Activated naive CD4-positive, alpha-beta T cell (primary cell): ENCODE measurements around the gene PTPN11.
"Not testable (repeated sequence)": the region's sequence is repeated elsewhere in the genome, so short reads cannot be mapped to it uniquely, and the experiment has no call there.

Source experiments
- DNase-seq, 4 experiments: peaks; one replicate each; lab custom pipeline; 2025; lab: John Stamatoyannopoulos, UW

The PTPN11 gene

DNA sequence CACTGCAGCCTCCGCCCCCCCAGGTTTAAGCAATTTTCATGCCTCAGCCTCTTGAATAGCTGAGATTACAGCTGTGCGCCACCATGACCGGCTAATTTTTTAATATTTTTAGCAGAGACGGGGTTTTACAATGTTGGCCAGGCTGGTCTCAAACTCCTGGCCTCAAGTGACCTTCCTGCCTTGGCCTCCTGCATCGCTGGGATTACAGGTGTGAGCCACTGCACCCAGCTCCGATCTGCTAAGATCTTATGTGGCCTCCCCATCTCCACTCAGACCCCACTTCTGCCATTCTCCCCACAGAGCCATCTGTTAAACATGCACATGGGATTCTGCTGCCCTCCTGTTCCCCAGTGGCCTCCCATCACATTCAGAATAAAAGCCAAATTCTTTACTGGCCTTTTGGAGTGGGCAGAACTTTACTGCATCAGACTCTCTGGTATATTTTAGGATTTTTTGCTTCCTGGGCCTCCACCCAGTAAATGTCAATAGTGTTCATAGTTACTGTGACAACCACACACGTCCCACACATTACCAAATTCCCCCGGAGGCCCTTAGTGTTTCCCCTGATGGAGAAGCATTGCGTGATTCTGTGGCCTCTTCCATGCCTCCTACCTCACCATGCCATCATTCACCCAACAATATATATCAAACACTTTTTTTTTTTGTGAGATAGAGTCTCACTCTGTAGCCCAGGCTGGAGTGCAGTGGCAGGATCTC lies 96.3 kb downstream of the PTPN11 start:
- no peak for DNase-seq

DNA sequence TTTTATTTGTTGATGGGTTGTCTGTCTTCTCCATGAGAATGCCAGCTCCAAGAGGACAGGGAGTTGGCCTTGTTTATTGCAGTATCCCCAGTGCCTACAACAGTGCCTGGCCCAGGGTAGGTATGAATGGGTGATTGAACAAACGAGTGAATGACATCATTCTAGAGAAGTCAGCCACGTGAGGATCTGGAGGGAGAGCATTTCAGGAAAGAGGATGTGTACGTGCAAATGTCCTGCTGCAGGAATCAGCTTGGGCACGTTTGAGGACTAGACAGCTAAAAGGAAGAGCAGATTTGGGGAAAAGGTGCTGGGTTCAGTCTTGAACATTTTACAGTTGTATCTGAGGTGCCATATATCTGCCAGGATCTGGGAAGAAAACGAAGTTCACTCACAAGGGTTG lies 97.1 kb downstream of the PTPN11 start:
- no peak for DNase-seq

DNA sequence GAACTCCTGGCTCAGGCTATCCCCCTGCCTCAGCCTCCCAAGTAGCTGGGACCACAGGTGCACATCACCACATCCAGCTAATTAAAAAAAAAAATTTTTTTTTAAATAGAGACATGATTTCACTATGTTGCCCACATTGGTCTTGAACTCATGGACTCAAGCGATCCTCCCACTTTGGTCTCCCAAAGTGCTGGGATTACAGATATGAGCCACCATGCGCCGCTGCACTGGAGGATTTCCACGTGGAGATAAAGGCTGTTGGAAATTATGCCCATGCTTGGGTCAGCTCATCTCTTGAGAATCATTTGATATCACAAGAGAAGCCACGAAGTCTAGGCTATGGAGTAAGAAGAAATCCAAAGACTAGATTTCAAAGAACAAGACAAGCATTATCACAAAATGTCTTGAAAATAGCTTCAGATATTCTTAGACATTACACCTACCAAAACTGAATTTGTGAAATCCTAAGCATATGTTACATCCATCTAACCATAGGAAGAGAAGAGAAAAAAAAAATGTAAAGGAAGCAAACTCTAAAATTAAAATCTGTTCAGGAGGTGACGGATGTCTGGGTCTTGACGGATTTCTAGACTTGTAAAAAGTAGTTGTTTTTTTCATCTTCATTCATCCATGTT lies 99.1 kb downstream of the PTPN11 start:
- DNase-seq, result no peak

DNA sequence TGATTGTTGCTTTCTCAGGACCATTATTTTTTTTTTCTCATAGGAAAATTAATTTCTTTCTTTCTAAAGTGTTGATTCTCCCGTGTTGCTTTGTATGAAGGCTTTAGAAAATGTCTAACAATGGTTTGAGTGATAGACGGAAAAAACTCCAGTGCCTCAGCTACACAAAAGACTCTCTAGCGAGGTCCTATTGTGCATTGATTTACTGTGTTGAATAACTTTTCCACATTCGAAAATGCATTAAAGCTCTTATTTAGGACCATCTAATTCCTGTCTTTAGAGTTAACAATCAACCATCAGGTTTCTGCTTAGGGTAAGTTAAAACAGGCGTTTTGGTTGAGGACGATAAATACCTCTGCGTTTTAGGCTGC lies 99.6 kb downstream of the PTPN11 start:
- no peak for DNase-seq

DNA sequence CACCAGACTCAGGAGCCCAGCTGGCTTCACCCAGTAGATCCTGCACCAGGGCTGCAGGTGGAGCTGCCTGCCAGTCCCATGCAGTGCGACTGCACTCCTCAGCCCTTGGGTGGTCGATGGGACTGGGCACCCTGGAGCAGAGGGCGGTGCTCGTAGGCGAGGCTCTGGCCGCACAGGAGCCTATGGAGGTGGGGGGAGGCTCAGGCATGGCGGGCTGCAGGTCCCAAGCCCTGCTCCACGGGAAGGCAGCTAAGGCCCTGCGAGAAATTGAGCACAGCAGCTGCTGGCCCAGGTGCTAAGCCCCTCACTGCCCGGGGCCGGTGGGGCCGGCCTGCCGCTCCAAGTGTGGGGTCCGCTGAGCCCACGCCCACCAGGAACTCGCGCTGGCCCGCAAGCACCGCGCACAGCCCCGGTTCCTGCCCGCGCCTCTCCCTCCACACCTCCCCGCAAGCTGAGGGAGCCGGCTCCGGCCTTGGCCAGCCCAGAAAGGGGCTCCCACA lies 101.1 kb downstream of the PTPN11 start:
- not testable (repeated sequence) for DNase-seq

DNA sequence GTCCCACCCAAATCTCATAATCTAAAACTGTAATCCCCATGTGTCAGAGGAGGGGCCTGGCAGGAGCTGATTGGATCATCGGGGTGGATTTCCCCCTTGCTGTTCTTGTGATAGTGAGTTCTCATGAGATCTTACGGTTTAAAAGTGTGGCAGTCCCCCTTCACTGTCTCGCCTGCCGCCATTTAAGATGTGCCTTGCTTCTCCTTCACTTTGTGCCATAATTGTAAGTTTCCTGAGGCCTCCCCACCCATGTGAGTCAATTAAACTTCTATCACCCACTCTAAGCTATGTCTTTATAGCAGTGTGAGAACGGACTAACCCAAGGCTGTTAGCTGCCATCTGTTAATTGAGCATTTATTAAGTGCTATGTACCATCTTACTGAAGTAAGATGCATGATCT lies 105.1 kb downstream of the PTPN11 start:
- DNase-seq, result no peak

DNA sequence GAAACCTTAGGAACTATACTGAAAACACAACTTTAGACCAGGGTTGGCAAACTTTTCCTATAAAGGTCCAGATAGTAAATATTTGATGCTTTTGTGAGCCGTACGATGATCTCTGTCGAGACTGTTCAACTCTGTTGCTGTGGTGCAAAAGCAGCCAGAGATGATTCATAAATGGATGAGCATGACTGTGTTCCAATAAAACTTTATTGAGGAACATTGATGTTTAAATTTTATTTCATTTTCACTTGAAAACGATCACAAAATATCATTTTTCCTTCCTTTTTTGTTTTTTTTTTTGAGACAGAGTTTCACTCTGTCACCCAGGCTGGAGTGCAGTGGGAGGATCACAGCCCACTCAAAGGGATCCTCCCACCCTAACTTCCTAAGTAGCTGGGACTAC lies 105.5 kb downstream of the PTPN11 start:
- no peak for DNase-seq

DNA sequence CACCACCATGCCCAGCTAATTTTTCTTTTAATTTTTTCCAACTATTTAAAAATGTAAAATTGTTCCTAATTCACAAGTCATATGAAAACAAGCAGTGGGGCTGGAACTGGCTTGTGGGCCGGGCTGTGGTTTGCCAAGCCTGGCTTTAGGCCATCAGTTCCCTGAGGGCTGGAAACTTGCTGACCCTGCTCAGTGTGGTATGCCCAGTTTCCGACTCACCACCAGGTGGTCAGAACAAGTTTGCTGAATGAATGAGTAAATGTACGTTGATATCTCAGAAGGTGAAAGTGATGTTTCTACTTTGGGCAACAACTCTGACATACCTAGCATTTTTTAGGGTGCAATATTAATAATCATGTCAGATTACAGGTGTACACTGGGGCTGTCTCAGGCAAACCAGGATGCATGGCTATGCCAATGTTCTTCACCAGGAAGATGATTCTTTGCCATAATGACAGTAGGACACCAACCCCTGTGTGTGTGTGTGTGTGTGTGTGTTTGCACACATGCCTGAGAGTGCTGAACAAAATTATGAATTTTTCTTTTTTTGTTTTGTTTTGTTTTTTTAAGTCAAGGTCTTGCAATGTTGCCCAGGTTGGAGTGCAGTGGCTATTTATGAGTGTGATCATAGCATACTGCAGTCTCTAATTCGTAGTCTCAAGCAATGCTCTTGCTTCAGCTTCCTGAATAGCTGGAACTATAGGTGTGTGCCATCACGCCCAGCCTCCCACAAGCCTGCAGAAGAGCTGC lies 106.1 kb downstream of the PTPN11 start:
- DNase-seq, result no peak

DNA sequence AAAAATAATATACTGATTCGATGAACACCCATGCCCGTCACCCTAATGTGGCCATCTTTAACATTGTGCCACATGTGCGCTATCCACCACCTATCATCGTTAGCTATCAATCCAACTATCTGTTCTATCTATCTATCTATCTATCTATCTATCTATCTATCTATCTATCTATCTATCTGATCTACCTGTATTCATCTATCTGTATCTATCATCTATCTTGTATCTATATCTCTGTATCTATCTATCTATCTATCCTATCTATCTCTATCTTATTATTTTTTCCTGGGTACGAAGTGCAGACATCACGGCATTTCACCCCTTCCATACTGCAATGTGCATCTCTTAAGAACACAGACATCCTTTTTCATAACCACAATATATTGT lies 106.7 kb downstream of the PTPN11 start:
- DNase-seq, result no peak

DNA sequence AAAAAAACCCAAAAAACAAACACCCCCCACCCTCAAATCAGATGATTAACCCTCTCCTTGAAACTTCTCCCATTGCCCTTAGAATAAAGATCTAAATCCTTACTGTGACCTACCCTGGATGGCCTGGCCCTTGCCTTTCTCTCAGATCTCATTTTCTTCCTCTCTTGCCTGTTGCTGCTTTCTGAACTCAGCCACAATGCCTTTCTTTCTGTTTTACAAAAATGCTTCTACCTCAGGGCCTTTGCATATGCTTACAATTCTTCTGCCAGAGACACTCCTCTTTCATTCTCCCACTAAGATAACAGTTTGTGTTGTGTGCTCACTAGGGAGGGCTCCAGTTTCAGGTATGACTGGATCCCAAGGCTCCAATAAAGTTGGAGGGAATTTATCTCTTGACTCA lies 108.3 kb downstream of the PTPN11 start:
- no peak for DNase-seq

DNA sequence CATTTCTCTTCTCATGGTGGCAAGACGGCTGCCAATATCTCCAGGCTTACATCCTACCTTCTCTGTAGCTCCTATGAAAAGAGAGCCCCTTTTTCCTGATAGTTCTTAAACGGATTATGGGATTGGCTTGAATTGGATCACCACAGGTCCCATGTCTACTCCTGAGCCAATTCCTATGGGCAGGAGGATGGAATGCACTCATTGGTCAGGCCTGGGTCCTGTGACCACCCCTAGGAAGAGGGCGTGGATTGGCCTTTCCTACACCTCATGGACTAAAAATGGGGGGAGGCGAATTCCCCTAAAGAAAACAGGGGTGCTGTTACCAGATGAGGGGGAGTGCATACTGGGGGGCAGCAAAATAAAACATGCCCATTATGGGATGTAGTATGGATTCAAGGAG lies 108.8 kb downstream of the PTPN11 start:
- no peak for DNase-seq

DNA sequence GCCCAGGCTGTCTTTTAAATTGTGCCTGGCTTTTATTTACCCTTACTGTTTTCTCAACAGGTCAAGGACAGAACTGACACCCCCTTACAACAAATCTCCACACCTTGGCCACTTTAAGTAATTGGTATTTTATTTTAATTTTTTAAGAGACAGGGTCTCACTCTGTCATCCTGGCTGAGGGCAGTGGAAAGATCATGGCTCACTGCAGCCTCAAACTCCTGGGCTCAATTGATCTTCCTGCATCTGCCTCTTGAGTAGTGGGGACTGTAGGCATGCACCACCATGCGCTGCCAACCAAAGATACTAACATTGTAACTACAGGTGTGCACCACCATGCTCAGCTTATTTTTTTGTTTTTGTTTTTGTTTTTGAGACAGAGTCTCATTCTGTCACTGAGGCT lies 109.8 kb downstream of the PTPN11 start:
- no peak for DNase-seq

DNA sequence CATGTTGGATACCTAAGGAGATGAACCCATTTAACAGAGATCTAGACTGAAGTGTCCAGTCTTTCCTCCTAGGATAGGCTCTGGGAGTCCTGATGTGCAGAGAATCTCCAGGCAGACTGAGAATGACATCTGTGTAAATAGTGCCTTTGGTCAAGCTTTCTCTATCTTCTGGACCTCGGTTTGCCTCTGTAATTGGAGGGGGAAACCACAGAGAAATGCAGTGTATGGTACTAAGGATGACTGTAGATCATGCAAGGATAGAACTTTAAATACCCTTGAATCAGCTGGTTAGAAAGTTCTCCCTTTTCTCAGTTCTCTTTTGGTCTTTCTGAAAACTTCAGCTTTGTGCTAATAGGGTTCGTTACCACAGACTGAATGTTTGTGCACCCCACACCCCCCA lies 112.2 kb downstream of the PTPN11 start:
- DNase-seq, result no peak

DNA sequence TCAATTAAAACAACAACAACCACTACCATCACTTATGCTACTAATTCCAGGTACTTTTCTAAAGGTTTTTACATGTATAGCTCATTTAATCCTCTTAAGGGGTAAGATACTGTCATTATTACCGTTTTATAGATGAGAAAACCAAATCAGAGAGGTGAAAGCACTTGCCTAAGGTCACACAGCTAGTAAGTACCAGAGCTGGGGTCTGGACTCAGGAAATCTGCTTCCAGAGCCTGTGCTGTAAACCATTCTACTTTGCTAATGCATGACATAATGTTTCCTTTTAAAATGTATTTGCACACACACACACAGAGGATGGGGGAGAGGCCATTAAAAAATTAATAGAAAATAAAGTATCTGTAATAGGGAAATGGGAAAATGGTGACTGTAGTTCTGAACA lies 113.4 kb downstream of the PTPN11 start:
- no peak for DNase-seq

DNA sequence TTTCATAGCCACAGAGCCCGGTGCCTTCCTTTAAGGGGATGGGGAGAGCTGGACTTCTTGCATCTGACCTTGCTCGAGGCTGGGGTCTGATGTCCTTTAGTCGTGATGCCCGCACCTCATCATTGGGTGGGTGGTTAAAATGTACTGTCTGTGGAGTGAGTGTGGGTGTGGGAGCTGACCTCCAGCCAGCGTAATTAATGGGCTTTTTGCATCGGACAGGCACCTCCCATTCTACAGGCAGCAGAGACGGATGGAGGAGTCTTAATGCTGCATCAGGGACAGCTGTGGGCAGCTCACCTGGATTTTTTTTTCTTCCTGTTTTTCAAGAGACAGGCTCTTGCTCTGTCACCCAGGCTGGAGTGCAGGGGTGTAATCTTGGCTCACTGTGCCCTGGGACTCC lies 114.8 kb downstream of the PTPN11 start:
- DNase-seq, result no peak

DNA sequence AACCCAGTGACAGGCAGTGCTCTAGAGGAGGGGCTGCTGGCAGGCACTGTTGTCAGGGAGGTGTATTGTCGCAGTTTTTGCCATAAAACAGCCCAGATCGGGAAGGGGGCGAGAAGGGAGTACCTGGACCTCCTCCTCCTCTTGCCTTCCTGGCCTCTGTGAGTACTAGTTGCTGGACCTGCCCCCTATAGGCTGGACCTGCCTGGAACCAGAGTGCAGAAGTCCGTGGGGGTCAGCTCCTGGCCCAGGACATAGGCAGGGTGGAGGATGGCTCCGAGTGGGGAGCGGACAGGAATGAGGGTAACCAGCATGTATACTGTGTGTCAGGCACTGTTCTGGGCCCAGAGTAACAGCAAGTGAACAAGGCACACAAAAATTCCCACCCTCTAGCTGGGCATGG lies 116.3 kb downstream of the PTPN11 start:
- DNase-seq, result no peak

DNA sequence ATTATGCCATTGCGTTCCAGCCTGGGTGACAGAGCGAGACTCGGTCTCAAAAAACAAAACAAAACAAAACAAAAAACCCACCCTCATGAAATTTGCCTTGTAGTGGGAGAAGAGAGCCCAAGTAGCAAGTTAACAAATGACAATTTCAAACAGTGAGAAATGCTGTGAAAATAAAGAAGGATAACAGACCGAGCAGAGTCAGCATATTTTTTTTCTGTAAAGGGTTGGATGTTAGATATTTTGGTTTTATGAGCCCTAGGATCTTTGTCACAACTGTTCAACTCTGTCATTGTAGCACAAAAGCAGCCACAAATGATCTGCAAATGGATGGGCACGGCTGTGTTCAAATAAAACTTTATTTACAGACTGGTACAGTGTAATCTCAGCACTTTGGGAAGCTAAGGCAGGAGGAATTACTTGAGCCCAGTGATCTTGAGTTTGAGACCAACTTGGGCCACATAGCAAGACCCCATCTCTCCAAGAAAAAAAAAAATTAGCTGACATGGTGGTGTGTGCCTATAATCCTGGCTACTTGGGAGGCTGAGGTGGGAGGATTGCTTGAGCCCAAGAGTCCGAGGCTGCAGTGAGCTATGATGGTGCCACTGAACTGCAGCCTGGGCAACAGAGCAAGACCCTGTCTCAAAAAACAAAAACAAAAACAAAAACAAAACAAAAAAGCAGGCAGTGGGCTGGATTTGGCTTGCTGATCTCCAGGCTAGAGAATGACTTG lies 117.1 kb downstream of the PTPN11 start:
- no peak for DNase-seq

DNA sequence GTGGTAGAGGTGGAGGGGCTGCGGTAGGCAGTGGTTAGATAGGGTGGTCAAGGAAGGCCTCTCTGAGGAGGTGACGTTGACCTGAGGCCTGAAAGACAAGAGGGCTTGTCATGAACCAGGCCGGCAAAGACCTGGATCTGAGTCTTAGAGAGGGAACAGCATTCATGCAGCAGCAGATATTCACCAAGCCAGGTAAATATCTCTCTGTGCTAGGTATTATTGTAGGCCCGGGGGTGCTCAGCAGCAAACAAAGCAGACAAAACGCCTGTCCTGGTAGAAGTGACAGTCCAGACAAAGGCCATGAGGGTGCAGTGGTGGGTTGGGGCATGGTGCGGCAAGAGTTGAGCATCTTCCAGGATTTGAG lies 117.6 kb downstream of the PTPN11 start:
- DNase-seq, result no peak

DNA sequence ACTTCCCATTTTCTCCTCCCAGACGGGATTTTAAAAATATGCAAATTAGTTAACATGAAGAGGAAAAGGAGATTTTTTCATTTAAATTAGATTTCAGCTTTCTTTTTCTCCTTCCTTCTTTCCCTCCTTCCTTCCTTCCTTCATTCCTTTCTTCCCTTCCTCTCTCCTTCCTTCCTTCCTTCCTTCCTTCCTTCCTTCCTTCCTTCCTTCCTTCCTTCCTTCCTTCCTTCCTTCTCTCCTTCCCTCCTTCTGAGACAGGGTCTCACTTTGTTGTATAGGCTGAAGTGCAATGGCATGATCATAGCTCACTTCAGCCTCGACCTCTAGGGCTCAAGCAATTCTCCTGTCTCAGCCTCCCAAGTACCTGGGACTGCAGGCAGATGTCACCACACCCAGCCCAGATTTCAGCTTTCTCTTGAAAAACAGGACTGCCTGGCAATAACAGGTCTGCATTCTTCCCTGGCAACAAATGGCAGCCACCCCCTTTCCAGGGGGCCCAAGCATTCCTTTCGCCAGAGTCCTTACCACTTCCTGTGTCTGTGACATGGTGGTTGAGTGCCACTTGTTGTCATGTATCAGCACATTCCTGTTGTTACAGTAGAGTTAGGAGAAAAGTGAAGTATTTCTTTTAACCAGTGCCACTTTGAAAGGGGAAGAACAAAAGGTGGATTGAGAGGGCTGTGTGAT lies 119.1 kb downstream of the PTPN11 start:
- no peak for DNase-seq

DNA sequence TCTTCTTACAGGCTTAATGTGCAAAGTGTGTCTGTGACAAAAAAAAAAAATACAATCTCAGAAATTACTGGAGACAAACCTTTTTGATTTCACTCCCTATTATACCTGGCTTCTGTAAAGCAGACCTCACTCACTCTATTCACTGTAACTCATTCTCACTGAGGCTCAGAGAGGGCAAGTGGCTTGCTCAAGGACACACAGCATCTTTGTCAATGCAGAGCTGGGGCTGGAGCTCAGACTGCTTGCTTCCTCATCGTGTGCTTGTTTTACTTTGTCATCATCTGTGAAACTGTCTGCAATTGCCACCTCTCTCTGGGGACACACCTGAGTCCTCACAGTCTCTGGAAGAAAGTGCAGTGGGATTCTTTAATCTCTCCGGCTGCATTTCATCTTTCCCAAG lies 120.0 kb downstream of the PTPN11 start:
- no peak for DNase-seq

DNA sequence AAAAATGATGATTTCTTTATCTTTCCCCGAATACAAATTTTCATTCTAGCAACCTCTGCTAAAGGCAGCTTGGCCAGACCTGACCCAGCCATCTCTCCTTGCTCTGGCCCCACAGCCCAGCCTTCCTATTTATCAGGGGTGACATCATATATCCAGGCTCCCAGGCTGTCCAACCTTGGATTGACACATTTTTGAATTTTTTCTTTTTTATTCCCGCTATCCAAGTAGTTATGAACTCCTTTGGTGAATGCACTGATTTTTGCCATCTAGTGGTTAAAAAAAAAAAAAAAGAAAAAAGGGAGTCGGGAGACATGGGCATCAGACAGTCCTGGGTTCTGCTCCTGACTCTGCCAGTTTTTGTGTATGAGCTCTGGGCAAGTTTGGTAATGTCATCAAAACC lies 120.5 kb downstream of the PTPN11 start:
- no peak for DNase-seq

DNA sequence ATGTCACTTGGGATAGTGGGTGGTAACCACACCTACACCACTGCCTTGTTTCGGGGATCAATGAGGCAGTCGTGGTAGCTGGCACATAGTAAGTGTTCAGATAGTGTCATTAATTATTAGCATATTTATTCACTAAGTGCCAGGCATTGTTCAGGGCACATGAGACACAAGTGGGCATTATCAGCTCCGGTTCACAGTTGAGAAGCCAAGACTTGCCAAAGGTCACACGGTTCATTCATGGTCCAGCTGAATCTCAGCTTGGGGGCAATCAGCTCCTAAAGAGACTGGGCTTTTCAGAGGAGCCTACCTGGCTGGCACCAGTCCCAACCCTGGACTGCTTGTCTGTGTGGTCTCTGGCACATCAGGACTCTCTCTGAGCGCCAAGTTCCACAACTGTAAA lies 121.3 kb downstream of the PTPN11 start:
- DNase-seq, result no peak
